DMS 273 (cell line): ENCODE results near the gene SCNN1B.
"Not testable (repeated sequence)": the region's sequence is repeated elsewhere in the genome, so short reads cannot be mapped to it uniquely, and the experiment has no call there.

Source experiments
- DNase-seq: peaks from one replicate; lab custom pipeline; 2025; ENCODE audit not compliant: unreplicated experiment; lab: John Stamatoyannopoulos, UW

The SCNN1B gene

GRCh38 chr16:23353440-23353839, 51.3 kb downstream of the SCNN1B start:
- no peak for DNase-seq

GRCh38 chr16:23354246-23354645, 52.1 kb downstream of the SCNN1B start:
- DNase-seq = no peak

- DNase-seq = no peak
Observed at GRCh38 chr16:23355106-23355670, 53.1 kb downstream of the SCNN1B start.

- DNase-seq = no peak
Observed at GRCh38 chr16:23356941-23357340, 54.8 kb downstream of the SCNN1B start.

GRCh38 chr16:23357761-23358290, 55.7 kb downstream of the SCNN1B start:
- peak; percentile 73 for DNase-seq

GRCh38 chr16:23359092-23359760, 57.1 kb downstream of the SCNN1B start:
- no peak for DNase-seq

- DNase-seq = peak; percentile 38
Observed at GRCh38 chr16:23362460-23363317, 60.6 kb downstream of the SCNN1B start.

- no peak for DNase-seq
Observed at GRCh38 chr16:23365602-23366240, 63.6 kb downstream of the SCNN1B start.

GRCh38 chr16:23366341-23366740, 64.2 kb downstream of the SCNN1B start:
- DNase-seq = not testable (repeated sequence)

- DNase-seq = no peak
Observed at GRCh38 chr16:23367564-23367963, 65.5 kb downstream of the SCNN1B start.

- DNase-seq = no peak
Observed at GRCh38 chr16:23367988-23368387, 65.9 kb downstream of the SCNN1B start.

- DNase-seq = no peak
Observed at GRCh38 chr16:23368469-23368868, 66.4 kb downstream of the SCNN1B start.

- peak; percentile 32 for DNase-seq
Observed at GRCh38 chr16:23369416-23369815, 67.3 kb downstream of the SCNN1B start.

- DNase-seq = no peak
Observed at GRCh38 chr16:23371368-23371767, 69.3 kb downstream of the SCNN1B start.

GRCh38 chr16:23373436-23374219, 71.5 kb downstream of the SCNN1B start:
- no peak for DNase-seq

GRCh38 chr16:23374721-23375510, 72.8 kb downstream of the SCNN1B start:
- DNase-seq = no peak

GRCh38 chr16:23375643-23376042, 73.5 kb downstream of the SCNN1B start:
- no peak for DNase-seq

GRCh38 chr16:23377071-23377931, 75.2 kb downstream of the SCNN1B start:
- DNase-seq = no peak

GRCh38 chr16:23378256-23378655, 76.2 kb downstream of the SCNN1B start:
- no peak for DNase-seq
